ENCODE data around the gene DLGAP4.

Gene DLGAP4, protein sequence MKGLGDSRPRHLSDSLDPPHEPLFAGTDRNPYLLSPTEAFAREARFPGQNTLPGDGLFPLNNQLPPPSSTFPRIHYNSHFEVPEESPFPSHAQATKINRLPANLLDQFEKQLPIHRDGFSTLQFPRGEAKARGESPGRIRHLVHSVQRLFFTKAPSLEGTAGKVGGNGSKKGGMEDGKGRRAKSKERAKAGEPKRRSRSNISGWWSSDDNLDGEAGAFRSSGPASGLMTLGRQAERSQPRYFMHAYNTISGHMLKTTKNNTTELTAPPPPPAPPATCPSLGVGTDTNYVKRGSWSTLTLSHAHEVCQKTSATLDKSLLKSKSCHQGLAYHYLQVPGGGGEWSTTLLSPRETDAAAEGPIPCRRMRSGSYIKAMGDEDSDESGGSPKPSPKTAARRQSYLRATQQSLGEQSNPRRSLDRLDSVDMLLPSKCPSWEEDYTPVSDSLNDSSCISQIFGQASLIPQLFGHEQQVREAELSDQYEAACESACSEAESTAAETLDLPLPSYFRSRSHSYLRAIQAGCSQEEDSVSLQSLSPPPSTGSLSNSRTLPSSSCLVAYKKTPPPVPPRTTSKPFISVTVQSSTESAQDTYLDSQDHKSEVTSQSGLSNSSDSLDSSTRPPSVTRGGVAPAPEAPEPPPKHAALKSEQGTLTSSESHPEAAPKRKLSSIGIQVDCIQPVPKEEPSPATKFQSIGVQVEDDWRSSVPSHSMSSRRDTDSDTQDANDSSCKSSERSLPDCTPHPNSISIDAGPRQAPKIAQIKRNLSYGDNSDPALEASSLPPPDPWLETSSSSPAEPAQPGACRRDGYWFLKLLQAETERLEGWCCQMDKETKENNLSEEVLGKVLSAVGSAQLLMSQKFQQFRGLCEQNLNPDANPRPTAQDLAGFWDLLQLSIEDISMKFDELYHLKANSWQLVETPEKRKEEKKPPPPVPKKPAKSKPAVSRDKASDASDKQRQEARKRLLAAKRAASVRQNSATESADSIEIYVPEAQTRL

GRCh38 chr20:36305602-36306551, at the start of gene DLGAP4:
DLGAP4 (plus strand) TSS chr20:36306339; CDS start chr20:36431718, 125,379 bp downstream.
- Histone ChIP-seq H3K79me2 (ENCODE audit: insufficient read depth, low read depth) (no peaks in the 10 kb centered on the region), H4K20me1 (ENCODE audit: insufficient read depth) (no peaks in the 10 kb centered on the region), H3K9ac (no peak within 1 kb of the TSS), H3K4me3 (IDR thresholded peaks at IDR 0.05; ENCODE audit: insufficient read depth, low read depth, low read length) (no peak within 1 kb of the TSS), H2AFZ (ENCODE audit: low read depth) (no peak within 1 kb of the TSS), H3K4me1 (ENCODE audit: low read depth, poor library complexity, severe bottlenecking) (no peaks in the 10 kb centered on the region), H3K27me3 (ENCODE audit: insufficient read depth, low read depth) (peaks cover 53% of the 10 kb centered on the region), H3K27ac (no peak within 1 kb of the TSS), H3K36me3 (ENCODE audit: insufficient read depth) (no peaks in the 10 kb centered on the region), H3K4me2 (no peak within 1 kb of the TSS)
- TF ChIP-seq CTCF (conservative IDR thresholded peaks at IDR 0.05; ENCODE audit: low read depth, low read length), result no peak

GRCh38 chr20:36259177-36260061, 46.7 kb upstream of the DLGAP4 start:
- no peak for TF ChIP-seq CTCF (conservative IDR thresholded peaks at IDR 0.05; ENCODE audit: low read depth, low read length)
- Histone ChIP-seq H3K27me3 (ENCODE audit: insufficient read depth, low read depth) (no peaks in the 10 kb centered on the region), H3K4me2 (no peak overlapping the region), H2AFZ (ENCODE audit: low read depth) (no peak overlapping the region), H3K9ac (no peak overlapping the region), H3K79me2 (ENCODE audit: insufficient read depth, low read depth) (no peaks in the 10 kb centered on the region), H4K20me1 (ENCODE audit: insufficient read depth) (no peaks in the 10 kb centered on the region), H3K36me3 (ENCODE audit: insufficient read depth) (no peaks in the 10 kb centered on the region), H3K4me1 (ENCODE audit: low read depth, poor library complexity, severe bottlenecking) (no peaks in the 10 kb centered on the region), H3K27ac (no peak overlapping the region), H3K4me3 (IDR thresholded peaks at IDR 0.05; ENCODE audit: insufficient read depth, low read depth, low read length) (no peak overlapping the region)

DNA sequence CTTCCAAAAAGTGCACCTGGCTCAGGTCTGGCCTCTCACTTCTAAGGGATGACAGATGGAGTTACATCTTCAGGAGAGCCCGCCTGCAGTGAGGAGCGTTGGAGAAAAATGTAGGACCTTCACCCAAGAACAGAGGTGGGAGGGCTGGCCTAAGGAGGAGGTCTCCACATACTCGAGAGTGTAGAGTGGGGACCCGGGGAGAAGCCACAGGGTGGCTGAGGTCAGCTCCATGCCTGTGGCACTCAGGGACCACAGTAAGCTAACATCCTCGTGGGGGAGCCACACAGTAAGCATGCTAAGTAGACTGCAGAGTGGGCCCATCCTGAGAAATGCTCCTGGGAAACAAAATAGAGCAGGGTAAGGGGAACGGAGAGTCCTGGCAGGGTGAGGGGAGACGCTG, 45.8 kb upstream of the DLGAP4 start:
- Histone ChIP-seq H2AFZ (ENCODE audit: low read depth) (no peak overlapping the region), H3K27me3 (ENCODE audit: insufficient read depth, low read depth) (no peaks in the 10 kb centered on the region), H3K36me3 (ENCODE audit: insufficient read depth) (no peaks in the 10 kb centered on the region), H3K4me1 (ENCODE audit: low read depth, poor library complexity, severe bottlenecking) (no peaks in the 10 kb centered on the region), H4K20me1 (ENCODE audit: insufficient read depth) (no peaks in the 10 kb centered on the region), H3K27ac (no peak overlapping the region), H3K79me2 (ENCODE audit: insufficient read depth, low read depth) (no peaks in the 10 kb centered on the region), H3K4me2 (no peak overlapping the region), H3K4me3 (IDR thresholded peaks at IDR 0.05; ENCODE audit: insufficient read depth, low read depth, low read length) (no peak overlapping the region), H3K9ac (no peak overlapping the region)
- no peak for TF ChIP-seq CTCF (conservative IDR thresholded peaks at IDR 0.05; ENCODE audit: low read depth, low read length)
